K562 (cell line): ENCODE data around the gene ZNF135. TPM values are rescaled to one million over a fixed set of nuclear protein-coding genes. Genes with fewer than 3 reads are reported as not detected.

Experiments used
- ATAC-seq: fragments of 200-7000 bp; cut with Tn5 transposase; 3 replicates; pipeline ENCODE4 v1.9.1; 2020; ENCODE audit warnings: moderate library complexity
- BruUV-seq: library from RNA; stranded (reverse); fragments of 400-500 nt; replicated peaks from 2 replicates; lab custom pipeline; 2021; lab: Mats Ljungman, UMichigan
- CTCF ChIA-PET: fragments of 300-600 bp; formaldehyde crosslinking; extraction: SDS; loops from one replicate; lab custom pipeline; 2021; ENCODE audit warnings: low intra/inter-chr PET ratio; lab: Yijun Ruan, JAX
- POLR2A ChIA-PET: fragments of 300-600, 350-650 bp; sonication (Branson Sonifier 250); formaldehyde crosslinking; extraction: SDS; loops from one replicate; lab custom pipeline; 2021; ENCODE audit warnings: antibody characterized with exemption, inconsistent platforms; lab: Yijun Ruan, JAX
- DNase-seq, 4 experiments: peaks; one replicate each; pipeline versions ENCODE4 v3.0.0 to v3.0.0-alpha.2; 2011 to 2018; ENCODE audit warnings: low spot score in 3 of 4, mixed read lengths in 3 of 4; ENCODE audit errors: extremely low read depth in 1 of 4
- FAIRE-seq: peaks from 2 replicates; lab custom pipeline; 2011; peaks lifted over from hg19 to GRCh38; lab: Jason Lieb, UNC
- H2AFZ ChIP-seq: 2 replicates; pipeline ENCODE4 v1.6.0; 2011; ENCODE audit warnings: low read depth, low read length, control low read depth, inconsistent platforms
- H3K27ac ChIP-seq: fragments of 200-600 bp; 3 replicates; pipeline ENCODE4 v1.8.0; 2011; ENCODE audit warnings: low read depth, mild to moderate bottlenecking, control low read depth, inconsistent platforms, low read length, moderate library complexity, mixed read lengths; ENCODE audit errors: extremely low read depth
- H3K27me3 ChIP-seq, 2 experiments: fragments of 300-600 bp in 1 of 2; 2 replicates in 1 of 2; 3 replicates in 1 of 2; pipeline versions ENCODE4 v1.6.0 to v1.8.0; 2011; ENCODE audit warnings: inconsistent platforms in 2 of 2, low read length in 2 of 2, mild to moderate bottlenecking in 1 of 2, mixed read lengths in 1 of 2, moderate library complexity in 1 of 2; ENCODE audit not compliant: control insufficient read depth in 2 of 2, insufficient read depth in 2 of 2
- H3K36me3 ChIP-seq: fragments of 300-600 bp; 3 replicates; pipeline ENCODE4 v1.8.0; 2011; ENCODE audit warnings: mild to moderate bottlenecking, low read length, inconsistent platforms; ENCODE audit not compliant: control insufficient read depth, insufficient read depth
- H3K4me1 ChIP-seq, 2 experiments: fragments of 200-600 bp in 1 of 2; replicated peaks in 1 of 2; 2 replicates in 1 of 2; 3 replicates in 1 of 2; pipeline versions ENCODE4 v1.5.1 to v1.8.0; 2011; ENCODE audit warnings: inconsistent platforms in 2 of 2, low read length in 2 of 2, mild to moderate bottlenecking in 1 of 2, mixed read lengths in 1 of 2, moderate library complexity in 1 of 2; ENCODE audit not compliant: control insufficient read depth in 2 of 2, insufficient read depth in 2 of 2
- H3K4me2 ChIP-seq: 2 replicates; pipeline ENCODE4 v1.6.1; 2011; ENCODE audit warnings: low read length, control low read depth, inconsistent platforms, mixed read lengths; ENCODE audit not compliant: insufficient read depth
- H3K4me3 ChIP-seq: fragments of 200-600 bp; sonication (generic), shearing (Covaris generic); 2 replicates; pipeline ENCODE4 v1.5.1; 2016; ENCODE audit warnings: control low read depth, inconsistent platforms
- H3K79me2 ChIP-seq: fragments of 200-600 bp; 3 replicates; pipeline ENCODE4 v1.8.0; 2011; ENCODE audit warnings: low read length, inconsistent platforms; ENCODE audit not compliant: control insufficient read depth, insufficient read depth
- H3K9ac ChIP-seq, 2 experiments: 2 replicates each; pipeline versions ENCODE4 v1.6.0 to v1.6.1; 2011; ENCODE audit warnings: low read depth in 2 of 2, low read length in 2 of 2, control low read depth in 1 of 2, inconsistent platforms in 1 of 2, mild to moderate bottlenecking in 1 of 2, mixed read lengths in 1 of 2; ENCODE audit not compliant: insufficient read depth in 1 of 2
- H3K9me1 ChIP-seq: one replicate; pipeline ENCODE4 v1.6.0; 2011; ENCODE audit warnings: inconsistent platforms, mild to moderate bottlenecking, low read length, moderate library complexity; ENCODE audit not compliant: control insufficient read depth, insufficient read depth
- H3K9me3 ChIP-seq: replicated peaks from 2 replicates; pipeline ENCODE4 v1.5.1; 2011; ENCODE audit warnings: low read depth, low read length, inconsistent platforms; ENCODE audit not compliant: control insufficient read depth, insufficient read depth
- H4K20me1 ChIP-seq: replicated peaks from 2 replicates; pipeline ENCODE4 v1.6.1; 2011; ENCODE audit warnings: low read length, inconsistent platforms, mixed read lengths; ENCODE audit not compliant: control insufficient read depth, insufficient read depth
- CBFA2T2 ChIP-seq: fragments of 450-650 bp; conservative IDR thresholded peaks from 2 replicates; pipeline ENCODE4 v1.6.1; 2017; ENCODE audit warnings: mild to moderate bottlenecking
- CBX5 ChIP-seq: IDR thresholded peaks from 2 replicates; pipeline ENCODE4 v1.6.1; 2014; ENCODE audit warnings: low read depth, borderline replicate concordance
- ETV5 ChIP-seq: sonication (generic); formaldehyde crosslinking; IDR thresholded peaks from 2 replicates; pipeline ENCODE4 v1.4.0; 2020; ENCODE audit warnings: low read depth, mild to moderate bottlenecking, missing genetic modification reagents
- GABPB2 ChIP-seq: fragments of 250-450 bp; sonication (Bioruptor Pico); conservative IDR thresholded peaks from 2 replicates; pipeline ENCODE4 v1.5.1; 2021; ENCODE audit warnings: mild to moderate bottlenecking
- KHSRP ChIP-seq: fragments of 450-650 bp; IDR thresholded peaks from 2 replicates; pipeline ENCODE4 v1.6.1; 2017
- LEF1 ChIP-seq: fragments of 450-650 bp; IDR thresholded peaks from 2 replicates; pipeline ENCODE4 v1.6.1; 2016; ENCODE audit warnings: mild to moderate bottlenecking
- MIER1 ChIP-seq: fragments of 450-650 bp; IDR thresholded peaks from 2 replicates; pipeline ENCODE4 v1.6.1; 2016; ENCODE audit warnings: antibody characterized with exemption, mild to moderate bottlenecking, low read depth
- MTF1 ChIP-seq: fragments of 250-450 bp; sonication (Bioruptor Pico); IDR thresholded peaks from 2 replicates; pipeline ENCODE4 v1.9.0; 2021; ENCODE audit warnings: moderate library complexity, mild to moderate bottlenecking, inconsistent platforms, borderline replicate concordance
- NR0B1 ChIP-seq: fragments of 450-650 bp; IDR thresholded peaks from one replicate; pipeline ENCODE4 v1.6.1; 2018; ENCODE audit warnings: mild to moderate bottlenecking, moderate library complexity; ENCODE audit not compliant: partially characterized antibody
- PHB2 ChIP-seq: fragments of 450-650 bp; IDR thresholded peaks from 2 replicates; pipeline ENCODE4 v1.6.1; 2017; ENCODE audit warnings: low read depth
- POLR2A ChIP-seq: fragments of 450-650 bp; conservative IDR thresholded peaks from 2 replicates; pipeline ENCODE4 v1.6.1; 2016
- RAD51 ChIP-seq: fragments of 450-650 bp; IDR thresholded peaks from 2 replicates; pipeline ENCODE4 v1.7.1; 2016; ENCODE audit warnings: low read depth, mild to moderate bottlenecking, borderline replicate concordance
- STAT5A ChIP-seq: IDR thresholded peaks from 2 replicates; pipeline ENCODE4 v1.6.1; 2012; ENCODE audit warnings: low read length, inconsistent platforms, borderline replicate concordance
- ZFP30 ChIP-seq: fragments of 250-450 bp; sonication (Bioruptor Pico); IDR thresholded peaks from 2 replicates; pipeline ENCODE4 v1.8.0; 2022; ENCODE audit warnings: moderate library complexity, mild to moderate bottlenecking, inconsistent platforms, borderline replicate concordance
- WGBS: fragments of 100-300 bp; shearing (Covaris generic); methylation state at CpG from one replicate; pipeline ENCODE4 v1.1.6; 2016; ENCODE audit warnings: low coverage, mixed read lengths; ENCODE audit not compliant: insufficient coverage; ENCODE audit errors: missing lambda C conversion rate; 5-methylcytosine and 5-hydroxymethylcytosine counted together
- in situ Hi-C: fragments of 300-500 bp; cut with MboI; formaldehyde crosslinking; loops from 4 replicates; pipeline ENCODE4 v1.15.0; 2018; ENCODE audit warnings: inconsistent platforms, mixed read lengths
- intact Hi-C: fragments of 100-400 bp; cut with micrococcal nuclease; formaldehyde crosslinking; loops from 2 replicates; pipeline ENCODE4 v1.14.2; 2022
- polyA plus RNA-seq, 8 experiments: library from polyadenylated mRNA; depleted of rRNA in 4 of 8; stranded (reverse) in 5 of 8; unstranded in 3 of 8; fragments of >200 nt; fragmentation: Nextera tagmentation in 2 of 8; fragmentation: Illumina TruSeq in 1 of 8; extraction: Ambion mirVana in 2 of 8; extraction: Trizol in 1 of 8; gene quantifications; 2 replicates each; pipeline versions ENCODE4 v1.2.1 to v1.2.3, GENCODE V29; 2011 to 2014; ENCODE audit warnings: inconsistent platforms in 1 of 8, missing spikeins in 1 of 8
- total RNA-seq, 7 experiments: library from RNA; depleted of rRNA in 6 of 7; stranded (reverse); fragments of >200 nt in 6 of 7; fragmentation: Illumina TruSeq in 2 of 7; extraction: Trizol in 2 of 7; gene quantifications; 2 replicates each; pipeline versions ENCODE4 v1.2.1 to v1.2.3, GENCODE V29; 2011 to 2021; ENCODE audit warnings: low replicate concordance in 1 of 7
- TF ChIP-seq, protein P1 (sequence below): fragments of 450-650 bp; formaldehyde crosslinking; IDR thresholded peaks from 2 replicates; pipeline ENCODE4 v1.4.0; 2022; ENCODE audit warnings: mild to moderate bottlenecking, moderate library complexity

Gene ZNF135
- total and polyA plus RNA-seq, 9 of the 15 experiments (the other 6 are each of a cell fraction or from before 2014, with no cell fraction given), result not detected

DNA sequence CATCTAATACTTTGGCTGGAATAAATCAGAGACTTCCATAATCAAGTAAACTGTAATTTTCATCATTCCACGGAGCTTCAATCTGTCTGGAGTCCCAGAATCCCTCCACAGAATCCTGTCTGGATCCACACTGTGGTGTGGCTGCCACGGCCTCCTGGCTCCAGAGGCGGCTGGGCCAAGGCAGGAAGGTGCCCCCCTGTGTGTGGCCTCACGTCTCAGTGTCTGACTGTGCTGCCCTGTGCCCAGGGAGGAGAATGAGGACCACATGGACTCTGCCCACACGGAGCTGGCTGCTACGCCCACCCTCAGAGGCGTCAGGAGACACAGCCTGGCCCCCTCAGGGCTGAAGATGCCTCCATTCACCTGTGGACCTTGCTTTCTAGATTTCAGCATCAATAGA lies 12.2 kb upstream of the ZNF135 start:
- Histone ChIP-seq H3K36me3 (no peaks in the 10 kb centered on the region), H4K20me1 (no peaks in the 10 kb centered on the region), H3K9me3 (no peaks in the 10 kb centered on the region), H3K9ac (no peak overlapping the region), H3K79me2 (no peaks in the 10 kb centered on the region), H2AFZ (no peak overlapping the region), H3K27me3 (peaks cover 0 to 10% of the 10 kb centered on the region in 2 experiments; a peak in 2 of 5 replicates), H3K4me3 (no peak overlapping the region), H3K27ac (no peak overlapping the region), H3K4me2 (no peak overlapping the region), H3K4me1 (peaks cover 0 to 16% of the 10 kb centered on the region in 2 experiments; a peak in 2 of 5 replicates), H3K9me1 (no peaks in the 10 kb centered on the region)
- ATAC-seq (no peak), DNase-seq (no peak), FAIRE-seq (no peak)
- CTCF ChIA-PET, result no interaction called here
- in situ Hi-C loops (no loop called here), intact Hi-C loops (no loop called here)
- POLR2A ChIA-PET, result no interaction called here
- 2% methylated on average over 6 of the region's 7 CpGs for WGBS
- no peak for TF ChIP-seq CBFA2T2
- no peak for TF ChIP-seq ZFP30
- TF ChIP-seq POLR2A, result no peak
- BruUV-seq, result no TSS peak

GRCh38 chr19:58047672-58048071 lies 11.4 kb upstream of the ZNF135 start:
- Histone ChIP-seq H3K27ac (no peak overlapping the region), H3K9me1 (no peaks in the 10 kb centered on the region), H2AFZ (no peak overlapping the region), H3K4me2 (no peak overlapping the region), H3K9ac (no peak overlapping the region), H4K20me1 (no peaks in the 10 kb centered on the region), H3K4me3 (no peak overlapping the region), H3K9me3 (no peaks in the 10 kb centered on the region), H3K27me3 (peaks cover 0 to 10% of the 10 kb centered on the region in 2 experiments; a peak in 2 of 5 replicates), H3K36me3 (no peaks in the 10 kb centered on the region), H3K79me2 (no peaks in the 10 kb centered on the region), H3K4me1 (peaks cover 0 to 15% of the 10 kb centered on the region in 2 experiments; a peak in 2 of 5 replicates)
- ChIA-PET POLR2A (no interaction called here), CTCF (no interaction called here)
- 0% methylated on average over 12 of the region's 12 CpGs for WGBS
- DNase-seq, result no peak
- no peak for FAIRE-seq
- TF ChIP-seq KHSRP, result no peak
- no peak for TF ChIP-seq MIER1
- no peak for TF ChIP-seq STAT5A
- TF ChIP-seq ETV5 (CRISPR knock-in tag), result no peak
- TF ChIP-seq NR0B1, result no peak
- TF ChIP-seq CBX5, result no peak
- no peak for TF ChIP-seq MTF1 (CRISPR knock-in tag)
- TF ChIP-seq RAD51, result no peak
- no peak for TF ChIP-seq PHB2
- no peak for TF ChIP-seq GABPB2 (CRISPR knock-in tag)
- no peak for TF ChIP-seq LEF1
- TF ChIP-seq, protein P1, sequence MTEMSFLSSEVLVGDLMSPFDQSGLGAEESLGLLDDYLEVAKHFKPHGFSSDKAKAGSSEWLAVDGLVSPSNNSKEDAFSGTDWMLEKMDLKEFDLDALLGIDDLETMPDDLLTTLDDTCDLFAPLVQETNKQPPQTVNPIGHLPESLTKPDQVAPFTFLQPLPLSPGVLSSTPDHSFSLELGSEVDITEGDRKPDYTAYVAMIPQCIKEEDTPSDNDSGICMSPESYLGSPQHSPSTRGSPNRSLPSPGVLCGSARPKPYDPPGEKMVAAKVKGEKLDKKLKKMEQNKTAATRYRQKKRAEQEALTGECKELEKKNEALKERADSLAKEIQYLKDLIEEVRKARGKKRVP, result no peak
- no TSS peak for BruUV-seq
- no peak for ATAC-seq
- in situ Hi-C loops (no loop called here), intact Hi-C loops (no loop called here)
